Neural crest cell (in vitro differentiated cells): ENCODE data around the gene NGEF. TPM values are rescaled to one million over a fixed set of nuclear protein-coding genes. Genes with fewer than 3 reads are reported as not detected.

Experiments used
- DNase-seq: peaks from one replicate; pipeline ENCODE4 v3.0.0; 2021; ENCODE audit warnings: low read depth, mixed read lengths, low spot score
- H3K27ac Mint-ChIP-seq: one replicate; pipeline ENCODE4 v1.8.0; 2021; ENCODE audit warnings: mild to moderate bottlenecking, mixed read lengths; ENCODE audit not compliant: unreplicated experiment
- H3K27me3 Mint-ChIP-seq: 2 replicates; pipeline ENCODE4 v1.8.0; 2021; ENCODE audit warnings: low read depth, mild to moderate bottlenecking, mixed read lengths
- H3K36me3 Mint-ChIP-seq: 2 replicates; pipeline ENCODE4 v1.8.0; 2021; ENCODE audit warnings: low read depth, mild to moderate bottlenecking, mixed read lengths
- H3K4me1 Mint-ChIP-seq: 2 replicates; pipeline ENCODE4 v1.8.0; 2021; ENCODE audit warnings: mixed read lengths
- H3K4me3 Mint-ChIP-seq: one replicate; pipeline ENCODE4 v1.8.0; 2021; ENCODE audit warnings: mild to moderate bottlenecking, mixed read lengths
- H3K9me3 Mint-ChIP-seq: 2 replicates; pipeline ENCODE4 v1.8.0; 2021; ENCODE audit warnings: mixed read lengths
- CTCF ChIP-seq: fragments of 200-600 bp; sonication (generic); conservative IDR thresholded peaks from 2 replicates; pipeline ENCODE4 v1.5.0; 2021; ENCODE audit warnings: antibody characterized with exemption, mild to moderate bottlenecking
- total RNA-seq: library from RNA; stranded (reverse); gene quantifications from 2 replicates; pipeline ENCODE4 v1.2.1, GENCODE V29; 2021

Gene NGEF
- total RNA-seq, 1 donor from 2014 or later, result 0.96 TPM

- H3K9me3 Mint-ChIP-seq, result no peaks in the 10 kb centered on the region
- peaks cover 24% of the 10 kb centered on the region for H3K4me1 Mint-ChIP-seq
- DNase-seq, result no peak
- H3K36me3 Mint-ChIP-seq, result no peaks in the 10 kb centered on the region
- peak within 1 kb of the TSS; percentile 27 for H3K27ac Mint-ChIP-seq
- no peak within 1 kb of the TSS for H3K4me3 Mint-ChIP-seq
- peaks cover 12% of the 10 kb centered on the region for H3K27me3 Mint-ChIP-seq
- no peak for TF ChIP-seq CTCF
Observed at GRCh38 chr2:233059797-233060500, 46.9 kb upstream of the NGEF start, which contains the start of gene INPP5D. Gene INPP5D, plus strand, starts transcription at chr2:233060342. Its CDS starts 137 bp downstream, at chr2:233060479.

- no peak for DNase-seq
- Mint-ChIP-seq H3K4me3 (no peak overlapping the region), H3K4me1 (peaks cover 24% of the 10 kb centered on the region)
Observed at GRCh38 chr2:233059547-233059796, 46.4 kb upstream of the NGEF start.

GRCh38 chr2:233058717-233059546, 45.9 kb upstream of the NGEF start:
- Mint-ChIP-seq H3K4me1 (peaks cover 24% of the 10 kb centered on the region), H3K36me3 (no peaks in the 10 kb centered on the region), H3K4me3 (no peak overlapping the region), H3K27me3 (peaks cover 22% of the 10 kb centered on the region), H3K9me3 (no peaks in the 10 kb centered on the region), H3K27ac (no peak overlapping the region)
- no peak for TF ChIP-seq CTCF
- DNase-seq, result no peak

More at GRCh38 chr2:233059547-233059796, 46.4 kb upstream of the NGEF start:
- Mint-ChIP-seq H3K9me3 (no peaks in the 10 kb centered on the region), H3K27ac (no peak overlapping the region), H3K27me3 (peaks cover 17% of the 10 kb centered on the region), H3K36me3 (no peaks in the 10 kb centered on the region)
- TF ChIP-seq CTCF, result no peak

- Mint-ChIP-seq H3K4me3 (no peak overlapping the region), H3K9me3 (no peaks in the 10 kb centered on the region), H3K36me3 (no peaks in the 10 kb centered on the region), H3K27ac (peak overlapping the region; percentile 3), H3K4me1 (peaks cover 20% of the 10 kb centered on the region), H3K27me3 (peaks cover 40% of the 10 kb centered on the region)
- TF ChIP-seq CTCF, result no peak
- no peak for DNase-seq
Observed at GRCh38 chr2:233056961-233057605, 44.0 kb upstream of the NGEF start.

GRCh38 chr2:233055362-233055761, 42.3 kb upstream of the NGEF start:
- H3K27ac Mint-ChIP-seq, result no peak overlapping the region
- H3K27me3 Mint-ChIP-seq, result peaks cover 57% of the 10 kb centered on the region

More at GRCh38 chr2:233055362-233055761, 42.3 kb upstream of the NGEF start:
- Mint-ChIP-seq H3K4me1 (peaks cover 10% of the 10 kb centered on the region), H3K9me3 (no peaks in the 10 kb centered on the region), H3K36me3 (no peaks in the 10 kb centered on the region), H3K4me3 (no peak overlapping the region)
- TF ChIP-seq CTCF, result no peak
- DNase-seq, result no peak
